Heart left ventricle (tissue), 13 donors: ENCODE data around the gene SSR1.

ENCODE experiments used
- CTCF ChIP-seq, 12 donors: fragments of 200-600 bp; sonication (generic) in 4 of 12; IDR thresholded peaks; one replicate each; pipeline versions ENCODE4 v1.5.0 to v1.8.0; 2018 to 2022; ENCODE audit warnings: antibody characterized with exemption in 12 of 12, mild to moderate bottlenecking in 5 of 12
- POLR2A ChIP-seq, 2 donors: fragments of 450-650 bp; IDR thresholded peaks; one replicate each; pipeline ENCODE4 v1.6.1; 2017; ENCODE audit warnings: antibody characterized with exemption in 2 of 2, mild to moderate bottlenecking in 2 of 2, moderate library complexity in 2 of 2
- donor health status: ischemic (EF 13 %, LVEDD 7.1; RV severe dilation, severe dysfunction).
- donor health status: DM: no; HTN: yes; CAD: no.
- donor health status: DM: no; HTN: no; CAD: no.
- donor health status: ischemic (EF 25% LVEDD 6.9; RV normal size, moderate dysfunction).
- donor health status: ischemic (EF 25% LVEDD 5.7; RV mildly dilated, moderate dysfunction).
- donor health status: ischemic (EF 35%, LVEDD 5.7; RV mildly dilated, moderate dysfunction).
- donor health status: nonischemic (EF 11% LVEDD 7.7; RV severe dilation, severe dysfunction).
- donor health status: DM: yes; HTN: yes; CAD: no.
- donor health status: PGD.
- donor health status: ischemic (EF 29% LVEDD 5.4; RV normal size, mild dysfunction).
- donor health status: nonischemic (EF 23%, LVEDD 6.1; RV moderate dilation, normal function).

- no peak for TF ChIP-seq POLR2A (IDR thresholded peaks at IDR 0.05)
- TF ChIP-seq CTCF (IDR thresholded peaks at IDR 0.05) = no peak
Measured at GRCh38 chr6:7260291-7261031, 52.5 kb downstream of the SSR1 start.
